Esophagus squamous epithelium (tissue), 5 donors: ENCODE measurements around the gene ATP11A. TPM values are rescaled to one million over a fixed set of nuclear protein-coding genes. Genes with fewer than 3 reads are reported as not detected.

Experiments
- DNase-seq: peaks from one replicate; lab custom pipeline; 2025; lab: John Stamatoyannopoulos, UW
- H3K27ac ChIP-seq, 4 donors: fragments of 200-600 bp; sonication (generic); one replicate each; pipeline ENCODE4 v1.5.1; 2016 to 2019; ENCODE audit warnings: mild to moderate bottlenecking in 1 of 4
- H3K27me3 ChIP-seq, 4 donors: fragments of 200-600 bp; sonication (generic); 1 replicate in 3 of 4; 2 replicates in 1 of 4; pipeline versions ENCODE4 v1.5.1 to v1.6.0; 2017 to 2021; ENCODE audit warnings: antibody characterized with exemption in 1 of 4
- H3K36me3 ChIP-seq, 3 donors: fragments of 200-600 bp; sonication (generic); one replicate each; pipeline ENCODE4 v1.5.1; 2016 to 2019
- H3K4me1 ChIP-seq, 3 donors: fragments of 200-600 bp; sonication (generic); one replicate each; pipeline ENCODE4 v1.5.1; 2017 to 2019
- H3K4me3 ChIP-seq, 4 donors: fragments of 200-600 bp; sonication (generic); 1 replicate in 3 of 4; 2 replicates in 1 of 4; pipeline ENCODE4 v1.5.1; 2016 to 2019; ENCODE audit warnings: mild to moderate bottlenecking in 2 of 4, moderate library complexity in 1 of 4
- H3K9me3 ChIP-seq, 3 donors: fragments of 200-600 bp; sonication (generic); one replicate each; pipeline ENCODE4 v1.5.1; 2016 to 2019
- POLR2A ChIP-seq, 4 donors: fragments of 450-650 bp; IDR thresholded peaks; one replicate each; pipeline ENCODE4 v1.6.1; 2017; ENCODE audit warnings: antibody characterized with exemption in 4 of 4, mild to moderate bottlenecking in 4 of 4, moderate library complexity in 3 of 4
- WGBS, 2 donors: methylation state at CpG; one replicate each; pipeline ENCODE4 v1.1.5; 2018; 5-methylcytosine and 5-hydroxymethylcytosine counted together
- intact Hi-C: fragments of 100-400 bp; cut with DNase I; formaldehyde crosslinking; loops from one replicate; pipeline ENCODE4 v1.15.0; 2022
- total RNA-seq, 4 donors: library from RNA; depleted of rRNA; stranded (reverse); fragments of >200 nt; gene quantifications; one replicate each; pipeline ENCODE4 v1.1.0, GENCODE V29; 2016
- TF ChIP-seq, protein P1 (sequence below), 6 experiments: fragments of 450-650 bp in 4 of 6; fragments of 200-600 bp in 2 of 6; sonication (generic) in 2 of 6; IDR thresholded peaks; one replicate each; pipeline ENCODE4 v1.5.1; 2016 to 2019; ENCODE audit warnings: antibody characterized with exemption in 6 of 6, mild to moderate bottlenecking in 4 of 6, moderate library complexity in 4 of 6
- donor health status: DM: yes; HTN: yes; CAD: no.

Gene ATP11A
- total RNA-seq, 4 donors from 2014 or later, result 9.6 to 20.0 (median 16.1) TPM

DNA sequence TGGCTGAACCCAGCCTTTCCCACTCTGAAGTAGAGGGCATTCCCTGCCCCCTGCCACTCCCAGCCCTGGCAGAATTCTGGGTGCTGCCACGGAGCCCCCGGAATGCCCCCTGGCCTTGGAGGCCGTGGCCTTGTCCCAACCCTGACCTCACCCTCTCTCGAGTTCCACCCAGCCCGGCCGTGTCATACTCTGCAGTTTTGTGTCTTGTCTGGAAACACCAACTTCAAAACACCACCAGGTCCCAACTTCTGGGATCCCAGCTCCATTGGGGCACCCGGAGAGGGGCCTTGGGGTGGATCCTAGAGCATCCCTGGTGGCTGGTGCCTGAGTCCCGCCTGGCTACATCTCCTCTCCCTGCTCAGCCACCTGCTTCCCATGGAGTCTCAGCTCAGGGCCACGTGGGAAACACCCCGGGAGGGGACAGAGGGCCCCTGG lies 197.7 kb downstream of the ATP11A start:
- intact Hi-C loops, result no loop called here
- TF ChIP-seq POLR2A (IDR thresholded peaks at IDR 0.05), result no peak
- TF ChIP-seq, protein P1, sequence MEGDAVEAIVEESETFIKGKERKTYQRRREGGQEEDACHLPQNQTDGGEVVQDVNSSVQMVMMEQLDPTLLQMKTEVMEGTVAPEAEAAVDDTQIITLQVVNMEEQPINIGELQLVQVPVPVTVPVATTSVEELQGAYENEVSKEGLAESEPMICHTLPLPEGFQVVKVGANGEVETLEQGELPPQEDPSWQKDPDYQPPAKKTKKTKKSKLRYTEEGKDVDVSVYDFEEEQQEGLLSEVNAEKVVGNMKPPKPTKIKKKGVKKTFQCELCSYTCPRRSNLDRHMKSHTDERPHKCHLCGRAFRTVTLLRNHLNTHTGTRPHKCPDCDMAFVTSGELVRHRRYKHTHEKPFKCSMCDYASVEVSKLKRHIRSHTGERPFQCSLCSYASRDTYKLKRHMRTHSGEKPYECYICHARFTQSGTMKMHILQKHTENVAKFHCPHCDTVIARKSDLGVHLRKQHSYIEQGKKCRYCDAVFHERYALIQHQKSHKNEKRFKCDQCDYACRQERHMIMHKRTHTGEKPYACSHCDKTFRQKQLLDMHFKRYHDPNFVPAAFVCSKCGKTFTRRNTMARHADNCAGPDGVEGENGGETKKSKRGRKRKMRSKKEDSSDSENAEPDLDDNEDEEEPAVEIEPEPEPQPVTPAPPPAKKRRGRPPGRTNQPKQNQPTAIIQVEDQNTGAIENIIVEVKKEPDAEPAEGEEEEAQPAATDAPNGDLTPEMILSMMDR (IDR thresholded peaks at IDR 0.05), result no peak

DNA sequence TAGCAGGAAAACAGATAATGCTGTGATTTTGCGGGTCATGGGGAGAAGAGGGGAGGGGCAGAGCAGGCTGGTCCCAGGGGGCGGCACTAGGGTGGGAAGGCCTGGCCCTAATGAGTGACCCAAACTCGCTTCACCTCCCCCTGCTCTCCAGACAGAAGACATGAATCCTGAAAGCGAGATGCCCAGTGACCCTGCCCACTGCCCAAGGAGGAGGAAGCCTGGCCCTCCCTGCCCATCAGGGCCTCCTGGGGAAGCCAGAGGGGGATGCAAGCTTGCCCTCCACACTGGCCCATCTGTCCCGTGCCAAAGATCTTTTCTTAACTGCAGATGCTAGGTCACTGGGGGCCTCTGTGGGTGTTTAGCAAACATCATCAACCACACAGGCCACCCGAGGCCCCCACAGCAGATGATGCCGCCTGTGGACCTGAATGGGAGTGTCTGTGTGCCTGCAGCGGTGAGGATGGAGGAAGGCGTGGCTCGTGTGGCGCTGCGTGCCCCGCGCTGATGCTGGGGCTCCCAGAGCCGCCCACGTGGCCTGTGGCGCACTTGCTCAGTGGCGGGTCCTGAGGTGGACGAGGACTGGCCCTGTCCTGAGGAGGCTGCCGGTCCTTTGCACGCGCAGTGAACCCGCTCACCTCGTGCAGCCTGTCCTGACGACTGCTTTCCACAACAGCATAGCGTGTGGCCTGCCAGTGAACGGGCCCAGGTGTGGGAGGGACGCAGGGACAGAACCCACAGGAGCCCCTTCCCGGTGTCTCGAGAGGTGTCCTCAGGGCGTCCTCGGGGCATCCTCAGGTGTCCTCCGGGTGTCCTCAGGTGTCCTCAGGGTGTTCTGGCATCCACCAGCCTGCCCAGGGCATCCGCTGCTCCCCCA lies 198.6 kb downstream of the ATP11A start:
- Histone ChIP-seq H3K9me3 (no peaks in the 10 kb centered on the region), H3K36me3 (no peaks in the 10 kb centered on the region), H3K4me1 (peaks cover 0 to 33% (median 0%) of the 10 kb centered on the region in 3 donors), H3K27ac (no peak overlapping the region), H3K4me3 (no peak overlapping the region), H3K27me3 (peaks cover 0 to 57% (median 2%) of the 10 kb centered on the region in 4 donors)
- DNase-seq, result no peak
- WGBS, 2 donors, result 80 to 91% methylated on average over 4 to 6 of the region's 34 CpGs
- no peak for TF ChIP-seq POLR2A (IDR thresholded peaks at IDR 0.05)
- TF ChIP-seq, protein P1 (IDR thresholded peaks at IDR 0.05), result no peak
- intact Hi-C loops, result no loop called here

More for the DNA sequence above, 197.7 kb downstream of the ATP11A start:
- WGBS, 2 donors, result 67 to 72% methylated on average over 6 to 8 of the region's 10 CpGs
- no peak for DNase-seq
- peaks cover 0 to 5% (median 0%) of the 10 kb centered on the region in 3 donors for H3K36me3 ChIP-seq
- peaks cover 0 to 24% (median 0%) of the 10 kb centered on the region in 3 donors for H3K4me1 ChIP-seq
- H3K27me3 ChIP-seq, result peaks cover 0 to 48% (median 2%) of the 10 kb centered on the region in 4 donors
- H3K9me3 ChIP-seq, result no peaks in the 10 kb centered on the region
- H3K27ac ChIP-seq, result no peak overlapping the region
- no peak overlapping the region for H3K4me3 ChIP-seq

DNA sequence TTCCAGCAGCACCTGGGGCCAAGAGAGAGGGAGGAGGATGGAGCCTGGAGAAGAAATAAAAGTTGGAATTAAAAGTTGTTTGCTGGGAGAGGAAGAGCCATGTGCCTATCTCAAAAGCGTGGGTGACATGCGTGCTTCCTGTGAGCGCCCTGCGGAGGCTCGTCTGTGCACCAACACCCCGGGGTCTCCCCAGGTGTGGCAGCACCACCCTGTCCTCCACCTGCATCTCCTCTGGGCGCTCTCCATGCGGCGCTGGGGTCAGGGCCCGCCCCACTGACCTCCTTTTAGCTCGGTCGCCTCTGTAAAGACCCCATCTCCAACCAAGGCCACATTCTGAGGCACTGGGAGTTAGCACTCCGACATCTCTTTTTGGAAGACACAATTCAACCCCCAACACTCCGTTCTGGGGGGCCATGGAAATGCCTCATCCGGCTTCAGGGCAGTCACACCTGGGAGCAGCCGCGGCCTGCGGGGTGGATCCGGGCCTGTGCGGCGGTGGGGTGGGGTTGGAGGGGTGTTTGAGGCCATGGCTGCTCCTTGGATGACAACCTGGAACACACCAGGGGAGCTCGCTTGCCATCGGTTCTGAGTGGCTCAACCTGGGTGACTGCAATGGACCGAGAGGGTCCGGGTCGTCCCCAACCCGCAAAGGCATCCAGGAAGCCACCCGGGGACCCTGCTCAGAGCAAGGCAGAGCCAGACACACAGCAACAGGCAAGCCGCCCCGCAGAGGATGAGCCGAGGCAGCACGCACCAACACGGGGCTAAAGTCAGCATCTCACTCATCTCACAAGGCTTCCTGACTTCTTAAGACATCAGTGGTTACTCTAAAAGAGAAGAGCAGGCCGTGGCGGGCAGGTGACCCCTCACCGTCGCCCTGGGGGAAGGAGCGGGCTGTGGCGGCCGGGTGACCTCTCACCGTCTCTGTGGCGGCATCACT lies 199.8 kb downstream of the ATP11A start:
- Histone ChIP-seq H3K27me3 (peaks cover 3 to 69% (median 4%) of the 10 kb centered on the region in 4 donors), H3K27ac (no peak overlapping the region), H3K4me3 (no peak overlapping the region), H3K36me3 (no peaks in the 10 kb centered on the region), H3K4me1 (peaks cover 2 to 44% (median 11%) of the 10 kb centered on the region in 3 donors), H3K9me3 (no peaks in the 10 kb centered on the region)
- 88 to 90% methylated on average over 9 to 24 of the region's 42 CpGs for WGBS, 2 donors
- DNase-seq, result no peak
- TF ChIP-seq, protein P1 (IDR thresholded peaks at IDR 0.05), result no peak
- TF ChIP-seq POLR2A (IDR thresholded peaks at IDR 0.05), result no peak
- intact Hi-C loops, result no loop called here

DNA sequence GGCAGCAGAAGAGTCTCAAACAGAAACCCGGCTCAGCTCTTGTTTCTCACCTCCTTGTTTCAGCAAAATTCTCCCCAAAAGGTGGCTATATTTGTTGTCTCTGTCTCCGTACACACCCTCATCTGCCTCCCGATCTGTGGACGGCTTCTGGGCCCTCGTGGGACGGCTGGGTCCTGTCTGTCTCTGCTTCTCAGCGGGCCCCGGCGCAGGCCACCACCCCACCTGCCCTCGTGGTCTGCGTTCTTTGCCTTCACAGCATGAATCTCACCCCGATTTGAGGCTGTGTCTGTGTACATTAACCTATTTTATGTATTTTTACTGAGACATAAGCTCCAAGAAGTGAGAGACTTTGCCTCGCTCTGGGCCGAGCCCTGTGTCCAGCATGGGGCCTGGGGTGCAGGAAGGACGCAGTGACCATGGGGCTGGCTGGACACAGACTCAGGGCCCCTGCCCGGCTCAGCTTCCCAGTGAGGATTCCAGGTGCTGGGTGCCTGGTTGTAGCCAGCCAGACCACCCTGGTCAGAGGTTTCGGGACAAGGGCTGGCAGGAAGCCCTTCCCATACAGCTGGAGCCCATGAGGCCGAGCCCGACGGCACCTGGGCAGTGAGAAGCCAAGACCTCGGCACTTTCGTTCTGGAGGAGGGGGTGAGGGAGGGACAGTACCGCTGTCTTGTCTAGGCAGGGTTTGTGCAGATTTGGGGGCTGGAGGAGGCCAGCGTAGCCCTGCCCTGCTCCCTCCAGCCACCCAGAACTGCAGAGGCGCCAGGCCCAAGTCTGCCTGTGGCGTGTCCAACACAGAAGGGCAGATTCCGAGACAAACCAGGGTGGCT lies 200.7 kb downstream of the ATP11A start:
- 91 to 92% methylated on average over 12 to 13 of the region's 27 CpGs for WGBS, 2 donors

More for the DNA sequence above, 200.7 kb downstream of the ATP11A start:
- intact Hi-C loops, result no loop called here
- Histone ChIP-seq H3K27me3 (peaks cover 11 to 78% (median 13%) of the 10 kb centered on the region in 4 donors), H3K36me3 (no peaks in the 10 kb centered on the region), H3K4me3 (no peak overlapping the region), H3K4me1 (peaks cover 9 to 52% (median 17%) of the 10 kb centered on the region in 3 donors), H3K9me3 (no peaks in the 10 kb centered on the region), H3K27ac (no peak overlapping the region)
- no peak for TF ChIP-seq POLR2A (IDR thresholded peaks at IDR 0.05)
- TF ChIP-seq, protein P1 (IDR thresholded peaks at IDR 0.05), result no peak
- DNase-seq, result no peak
